Kidney epithelial cell (primary cell): ENCODE measurements around the gene ARHGAP6. TPM values are rescaled to one million over a fixed set of nuclear protein-coding genes. Genes with fewer than 3 reads are reported as not detected.

Experiments
- DNase-seq: peaks from one replicate; pipeline ENCODE4 v3.0.0-alpha.2; 2010; ENCODE audit warnings: low read depth
- H3K27me3 ChIP-seq: 2 replicates; pipeline ENCODE4 v1.6.0; 2011; ENCODE audit warnings: low read length; ENCODE audit not compliant: control insufficient read depth, insufficient read depth
- H3K36me3 ChIP-seq: 2 replicates; pipeline ENCODE4 v1.5.1; 2011; ENCODE audit warnings: low read length; ENCODE audit not compliant: control insufficient read depth, insufficient read depth
- H3K4me3 ChIP-seq: 2 replicates; pipeline ENCODE4 v1.5.1; 2011; ENCODE audit warnings: low read depth, mild to moderate bottlenecking, control low read depth, low read length
- total RNA-seq: library from RNA; depleted of rRNA; stranded (reverse); fragments of >200 nt; gene quantifications from 2 replicates; pipeline ENCODE4 v1.2.3, GENCODE V29; 2015
- TF ChIP-seq, protein P1 (sequence below): IDR thresholded peaks from 2 replicates; pipeline ENCODE4 v1.5.1; 2011; ENCODE audit warnings: mild to moderate bottlenecking, moderate library complexity, low read length, control low read depth, inconsistent platforms; ENCODE audit not compliant: insufficient read depth, poor library complexity, severe bottlenecking

The ARHGAP6 gene
- total RNA-seq, 1 donor from 2014 or later: 1.7 TPM

DNA sequence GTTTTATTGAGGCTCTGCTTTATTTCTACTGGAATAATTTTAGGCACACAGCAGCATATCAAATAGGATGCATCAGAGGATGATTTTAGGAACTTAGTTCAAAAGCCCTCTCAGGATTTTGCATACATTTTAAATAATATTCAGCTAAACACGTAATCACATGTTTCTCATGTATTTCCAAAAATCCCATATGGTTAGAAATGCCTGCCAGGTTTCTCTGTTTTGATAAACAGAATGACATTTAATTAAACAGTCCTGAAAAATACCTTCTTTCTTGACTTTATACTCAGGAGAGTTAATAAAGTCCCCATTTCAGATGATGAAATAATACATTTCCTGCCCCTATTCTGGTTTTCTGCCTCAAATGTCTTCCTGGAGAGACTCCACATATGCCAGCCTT is 459.0 kb downstream of the ARHGAP6 start:
- no peaks in the 10 kb centered on the region for H3K36me3 ChIP-seq
- DNase-seq: no peak
- no peaks in the 10 kb centered on the region for H3K27me3 ChIP-seq
- no peak overlapping the region for H3K4me3 ChIP-seq
- TF ChIP-seq, protein P1, sequence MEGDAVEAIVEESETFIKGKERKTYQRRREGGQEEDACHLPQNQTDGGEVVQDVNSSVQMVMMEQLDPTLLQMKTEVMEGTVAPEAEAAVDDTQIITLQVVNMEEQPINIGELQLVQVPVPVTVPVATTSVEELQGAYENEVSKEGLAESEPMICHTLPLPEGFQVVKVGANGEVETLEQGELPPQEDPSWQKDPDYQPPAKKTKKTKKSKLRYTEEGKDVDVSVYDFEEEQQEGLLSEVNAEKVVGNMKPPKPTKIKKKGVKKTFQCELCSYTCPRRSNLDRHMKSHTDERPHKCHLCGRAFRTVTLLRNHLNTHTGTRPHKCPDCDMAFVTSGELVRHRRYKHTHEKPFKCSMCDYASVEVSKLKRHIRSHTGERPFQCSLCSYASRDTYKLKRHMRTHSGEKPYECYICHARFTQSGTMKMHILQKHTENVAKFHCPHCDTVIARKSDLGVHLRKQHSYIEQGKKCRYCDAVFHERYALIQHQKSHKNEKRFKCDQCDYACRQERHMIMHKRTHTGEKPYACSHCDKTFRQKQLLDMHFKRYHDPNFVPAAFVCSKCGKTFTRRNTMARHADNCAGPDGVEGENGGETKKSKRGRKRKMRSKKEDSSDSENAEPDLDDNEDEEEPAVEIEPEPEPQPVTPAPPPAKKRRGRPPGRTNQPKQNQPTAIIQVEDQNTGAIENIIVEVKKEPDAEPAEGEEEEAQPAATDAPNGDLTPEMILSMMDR: no peak

GRCh38 chrX:11205796-11206195 is 459.9 kb downstream of the ARHGAP6 start:
- Histone ChIP-seq H3K4me3 (no peak overlapping the region), H3K36me3 (no peaks in the 10 kb centered on the region), H3K27me3 (no peaks in the 10 kb centered on the region)
- TF ChIP-seq, protein P1: no peak
- no peak for DNase-seq

GRCh38 chrX:11197671-11198070 is 468.0 kb downstream of the ARHGAP6 start:
- H3K4me3 ChIP-seq: no peak overlapping the region
- TF ChIP-seq, protein P1: no peak
- DNase-seq: no peak
- H3K36me3 ChIP-seq: no peaks in the 10 kb centered on the region
- no peaks in the 10 kb centered on the region for H3K27me3 ChIP-seq

- TF ChIP-seq, protein P1: no peak
- DNase-seq: no peak
- no peaks in the 10 kb centered on the region for H3K36me3 ChIP-seq
Observed at GRCh38 chrX:11196476-11196875, 469.2 kb downstream of the ARHGAP6 start.

GRCh38 chrX:11193035-11193469 is 472.7 kb downstream of the ARHGAP6 start:
- no peaks in the 10 kb centered on the region for H3K36me3 ChIP-seq
- H3K27me3 ChIP-seq: no peaks in the 10 kb centered on the region
- DNase-seq: no peak
- no peak overlapping the region for H3K4me3 ChIP-seq
- TF ChIP-seq, protein P1: no peak

More at GRCh38 chrX:11196476-11196875, 469.2 kb downstream of the ARHGAP6 start:
- Histone ChIP-seq H3K4me3 (no peak overlapping the region), H3K27me3 (no peaks in the 10 kb centered on the region)

- H3K27me3 ChIP-seq: no peaks in the 10 kb centered on the region
- TF ChIP-seq, protein P1: no peak
- no peak for DNase-seq
Observed at GRCh38 chrX:11190745-11191510, 474.8 kb downstream of the ARHGAP6 start.

More at GRCh38 chrX:11190745-11191510, 474.8 kb downstream of the ARHGAP6 start:
- Histone ChIP-seq H3K4me3 (no peak overlapping the region), H3K36me3 (no peaks in the 10 kb centered on the region)
